GM12878 (cell line): ENCODE measurements around the gene SLC25A43. TPM values are rescaled to one million over a fixed set of nuclear protein-coding genes. Genes with fewer than 3 reads are reported as not detected.

ENCODE experiments used
- ATAC-seq: fragments of 200-7000 bp; cut with Tn5 transposase; 3 replicates; pipeline ENCODE4 v1.9.1; 2020; ENCODE audit warnings: mild to moderate bottlenecking, moderate library complexity
- BruUV-seq: library from RNA; stranded (reverse); fragments of 400-500 nt; replicated peaks from 2 replicates; lab custom pipeline; 2021; lab: Mats Ljungman, UMichigan
- CTCF ChIA-PET: fragments of 300-600 bp; sonication (Branson Sonifier 250); formaldehyde crosslinking; extraction: SDS; loops from one replicate; lab custom pipeline; 2021; ENCODE audit warnings: inconsistent platforms; lab: Yijun Ruan, JAX
- POLR2A ChIA-PET: fragments of 350-600 bp; formaldehyde crosslinking; extraction: SDS; loops from one replicate; lab custom pipeline; 2021; ENCODE audit warnings: inconsistent platforms; lab: Charles Lee
- RAD21 ChIA-PET: fragments of 300-600 bp; sonication (Branson Sonifier 250); formaldehyde crosslinking; loops from one replicate; lab custom pipeline; 2023; ENCODE audit warnings: antibody characterized with exemption; ENCODE audit not compliant: unreplicated experiment; lab: Charles Lee
- SMC1A ChIA-PET: fragments of 300-600 bp; sonication (Branson Sonifier 250); formaldehyde crosslinking; loops from one replicate; lab custom pipeline; 2023; ENCODE audit not compliant: unreplicated experiment, uncharacterized antibody; lab: Charles Lee
- DNase-seq: peaks from one replicate; pipeline ENCODE4 v3.0.0-alpha.2; 2011; ENCODE audit warnings: low read depth, low spot score
- FAIRE-seq: peaks from 3 replicates; lab custom pipeline; 2011; peaks lifted over from hg19 to GRCh38; lab: Jason Lieb, UNC
- H2AFZ ChIP-seq: 2 replicates; pipeline ENCODE4 v1.6.0; 2011; ENCODE audit warnings: low read depth, low read length, control low read depth; ENCODE audit not compliant: control insufficient read depth
- H3K27ac ChIP-seq: 2 replicates; pipeline ENCODE4 v1.5.1; 2011; ENCODE audit warnings: control low read depth; ENCODE audit not compliant: control insufficient read depth, insufficient read depth
- H3K27me3 ChIP-seq, 2 experiments: replicated peaks in 1 of 2; 2 replicates each; pipeline versions ENCODE4 v1.6.0 to v1.6.1; 2011; ENCODE audit warnings: low read length in 1 of 2; ENCODE audit not compliant: control insufficient read depth in 2 of 2, insufficient read depth in 2 of 2
- H3K36me3 ChIP-seq, 2 experiments: 2 replicates each; pipeline ENCODE4 v1.5.1; 2011; ENCODE audit warnings: low read length in 1 of 2; ENCODE audit not compliant: control insufficient read depth in 2 of 2, insufficient read depth in 2 of 2
- H3K4me1 ChIP-seq: 2 replicates; pipeline ENCODE4 v1.6.1; 2011; ENCODE audit warnings: mild to moderate bottlenecking, low read length, moderate library complexity, mixed read lengths; ENCODE audit not compliant: control insufficient read depth, insufficient read depth
- H3K4me2 ChIP-seq: 2 replicates; pipeline ENCODE4 v1.6.0; 2011; ENCODE audit warnings: control low read depth; ENCODE audit not compliant: control insufficient read depth, insufficient read depth
- H3K4me3 ChIP-seq: fragments of 200-600 bp; sonication (generic); 2 replicates; pipeline ENCODE4 v1.5.1; 2016
- H3K79me2 ChIP-seq: 2 replicates; pipeline ENCODE4 v1.6.0; 2011; ENCODE audit warnings: low read length; ENCODE audit not compliant: control insufficient read depth, insufficient read depth
- H3K9ac ChIP-seq: 2 replicates; pipeline ENCODE4 v1.8.0; 2011; ENCODE audit warnings: low read length, control low read depth, mixed read lengths; ENCODE audit not compliant: control insufficient read depth, insufficient read depth
- H3K9me3 ChIP-seq: replicated peaks from 3 replicates; pipeline ENCODE4 v1.5.1; 2011; ENCODE audit warnings: mild to moderate bottlenecking, low read length; ENCODE audit not compliant: control insufficient read depth, insufficient read depth
- H4K20me1 ChIP-seq: 2 replicates; pipeline ENCODE4 v1.6.0; 2011; ENCODE audit not compliant: control insufficient read depth, insufficient read depth
- ATF3 ChIP-seq: IDR thresholded peaks from 2 replicates; pipeline ENCODE4 v1.6.1; 2011; ENCODE audit warnings: low read depth, mild to moderate bottlenecking, low read length, moderate library complexity, borderline replicate concordance; ENCODE audit errors: extremely low read depth
- BCLAF1 ChIP-seq: fragments of 450-650 bp; IDR thresholded peaks from 2 replicates; pipeline ENCODE4 v1.6.1; 2017; ENCODE audit warnings: antibody characterized with exemption, mild to moderate bottlenecking, moderate library complexity
- CEBPB ChIP-seq, 2 experiments: fragments of 150-350 bp in 1 of 2; IDR thresholded peaks; 2 replicates each; pipeline ENCODE4 v1.6.1; 2012 to 2014; ENCODE audit warnings: low read depth in 2 of 2, low read length in 2 of 2, borderline replicate concordance in 1 of 2, inconsistent platforms in 1 of 2
- CHD1 ChIP-seq: IDR thresholded peaks from 2 replicates; pipeline ENCODE4 v1.6.1; 2012; ENCODE audit warnings: low read depth, low read length, improper control_type of control experiment
- CTCF ChIP-seq, 3 experiments: IDR thresholded peaks in 2 of 3; conservative IDR thresholded peaks in 1 of 3; 2 replicates each; pipeline ENCODE4 v1.5.1; 2011; ENCODE audit warnings: low read depth in 3 of 3, low read length in 3 of 3, mild to moderate bottlenecking in 3 of 3, control low read depth in 2 of 3, moderate library complexity in 2 of 3, inconsistent platforms in 1 of 3, mixed read lengths in 1 of 3; ENCODE audit not compliant: control insufficient read depth in 2 of 3, insufficient read depth in 1 of 3; ENCODE audit errors: extremely low read depth in 1 of 3
- HCFC1 ChIP-seq: fragments of 150-350 bp; IDR thresholded peaks from 2 replicates; pipeline ENCODE4 v1.6.1; 2014; ENCODE audit warnings: low read length
- IRF5 ChIP-seq: fragments of 450-650 bp; IDR thresholded peaks from 2 replicates; pipeline ENCODE4 v1.6.1; 2017; ENCODE audit warnings: borderline replicate concordance
- KLF5 ChIP-seq: fragments of 450-650 bp; IDR thresholded peaks from 2 replicates; pipeline ENCODE4 v1.6.1; 2014; ENCODE audit warnings: mild to moderate bottlenecking; ENCODE audit not compliant: partially characterized antibody
- MYC ChIP-seq: IDR thresholded peaks from 2 replicates; pipeline ENCODE4 v1.6.1; 2011; ENCODE audit warnings: mild to moderate bottlenecking, low read length, moderate library complexity, inconsistent platforms; ENCODE audit not compliant: insufficient read depth, insufficient replicate concordance, insufficient read length, severe bottlenecking
- PAX5 ChIP-seq: IDR thresholded peaks from 2 replicates; pipeline ENCODE4 v1.6.1; 2011; ENCODE audit warnings: low read depth, low read length, borderline replicate concordance
- POLR2A ChIP-seq: IDR thresholded peaks from 2 replicates; pipeline ENCODE4 v1.6.1; 2011; ENCODE audit warnings: low read depth, mild to moderate bottlenecking, low read length
- RAD21 ChIP-seq: IDR thresholded peaks from 2 replicates; pipeline ENCODE4 v1.6.1; 2011; ENCODE audit warnings: mild to moderate bottlenecking, low read depth, low read length, moderate library complexity; ENCODE audit not compliant: insufficient read depth
- SREBF1 ChIP-seq: IDR thresholded peaks from 2 replicates; pipeline ENCODE4 v1.6.1; 2012; ENCODE audit warnings: mild to moderate bottlenecking, low read length
- TBL1XR1 ChIP-seq: IDR thresholded peaks from 2 replicates; pipeline ENCODE4 v1.6.1; 2012; ENCODE audit warnings: low read depth, low read length, improper control_type of control experiment
- WRNIP1 ChIP-seq: IDR thresholded peaks from 2 replicates; pipeline ENCODE4 v1.6.1; 2011; ENCODE audit warnings: low read depth, low read length, improper control_type of control experiment, borderline replicate concordance
- YBX1 ChIP-seq: fragments of 450-650 bp; IDR thresholded peaks from 2 replicates; pipeline ENCODE4 v1.6.1; 2016; ENCODE audit warnings: antibody characterized with exemption
- ZNF207 ChIP-seq: fragments of 450-650 bp; IDR thresholded peaks from 2 replicates; pipeline ENCODE4 v1.6.1; 2014; ENCODE audit warnings: antibody characterized with exemption, mild to moderate bottlenecking, borderline replicate concordance
- WGBS: methylation state at CpG from one replicate; pipeline ENCODE4 v1.1.6; 2016; ENCODE audit warnings: low lambda C conversion rate; ENCODE audit not compliant: insufficient replicate concordance, insufficient coverage; ENCODE audit errors: missing lambda C conversion rate; 5-methylcytosine and 5-hydroxymethylcytosine counted together
- in situ Hi-C: fragments of 300-500 bp; cut with MboI; formaldehyde crosslinking; loops from 9 replicates; pipeline ENCODE4 v1.14.3; 2018; ENCODE audit warnings: mixed read lengths
- intact Hi-C: fragments of 100-400 bp; cut with micrococcal nuclease; formaldehyde crosslinking; loops from one replicate; pipeline ENCODE4 v1.14.2; 2022; ENCODE audit not compliant: unreplicated experiment
- polyA plus RNA-seq, 11 experiments: library from polyadenylated mRNA; depleted of rRNA in 4 of 11; unstranded in 6 of 11; stranded (reverse) in 5 of 11; fragments of >200 nt; fragmentation: Nextera tagmentation in 4 of 11; fragmentation: Illumina TruSeq in 1 of 11; extraction: Ambion mirVana in 4 of 11; extraction: Trizol in 1 of 11; gene quantifications; 1 replicate in 1 of 11; 2 replicates in 10 of 11; pipeline versions ENCODE4 v1.2.1 to v1.2.3, GENCODE V29; 2011 to 2016; ENCODE audit warnings: inconsistent platforms in 2 of 11, missing spikeins in 2 of 11, low read depth in 1 of 11
- total RNA-seq, 4 experiments: library from RNA; depleted of rRNA in 3 of 4; stranded (reverse); fragments of >200 nt in 3 of 4; fragmentation: Illumina TruSeq in 1 of 4; extraction: Trizol in 1 of 4; gene quantifications; 2 replicates each; pipeline versions ENCODE4 v1.2.1 to v1.2.3, GENCODE V29; 2013 to 2021

Gene SLC25A43
- total and polyA plus RNA-seq, 10 of the 15 experiments (the other 5 are each of a cell fraction or from before 2014, with no cell fraction given), result 2.5 to 13.5 (median 6.8) TPM

GRCh38 chrX:119417376-119417775 lies 18.2 kb downstream of the SLC25A43 start:
- H3K27ac ChIP-seq, result no peak overlapping the region
- intact Hi-C loops, result no loop called here
- FAIRE-seq (no peak), ATAC-seq (no peak), DNase-seq (no peak)
- no peak overlapping the region for H2AFZ ChIP-seq
- H3K4me1 ChIP-seq, result no peaks in the 10 kb centered on the region
- H3K27me3 ChIP-seq, result no peaks in the 10 kb centered on the region; a peak in 1 of 4 replicates
- ChIA-PET SMC1A (no interaction called here), POLR2A (interaction anchor here (0.7 kb wide), 1 partner anchor 52 kb away, joined by 3 read pairs; no protein-coding TSS in a partner anchor), RAD21 (no interaction called here), CTCF (interaction anchor here (1.4 kb wide), 1 partner anchor 10 kb away, joined by 3 read pairs; no protein-coding TSS in a partner anchor)
- no peak overlapping the region for H3K9ac ChIP-seq
- in situ Hi-C loops, result no loop called here
- no peak overlapping the region for H3K4me3 ChIP-seq
- no peaks in the 10 kb centered on the region for H3K9me3 ChIP-seq
- no peaks in the 10 kb centered on the region for H4K20me1 ChIP-seq
- WGBS, result 60% methylated on average over 4 of the region's 4 CpGs
- no peaks in the 10 kb centered on the region for H3K79me2 ChIP-seq
- BruUV-seq, result no TSS peak
- TF ChIP-seq ZNF207 (no peak), TBL1XR1 (no peak), CTCF (IDR thresholded peaks at IDR 0.05 in 2 of 3, conservative IDR thresholded peaks at IDR 0.05 in 1 of 3; ENCODE audit: control insufficient read depth in 2 of 3, extremely low read depth in 1 of 3, insufficient read depth in 1 of 3, low read depth in 3 of 3, low read length in 3 of 3) (no peak), CHD1 (no peak), PAX5 (no peak), KLF5 (no peak), POLR2A (no peak), ATF3 (no peak), HCFC1 (no peak), WRNIP1 (no peak), SREBF1 (no peak), RAD21 (no peak), YBX1 (no peak), CEBPB (IDR thresholded peaks at IDR 0.05; ENCODE audit: borderline replicate concordance in 1 of 2, low read depth in 2 of 2, low read length in 2 of 2) (no peak), IRF5 (no peak), BCLAF1 (no peak), MYC (no peak)
- H3K4me2 ChIP-seq, result no peak overlapping the region
- no peaks in the 10 kb centered on the region for H3K36me3 ChIP-seq
